ENCODE data around the gene PGAP3.

DNA sequence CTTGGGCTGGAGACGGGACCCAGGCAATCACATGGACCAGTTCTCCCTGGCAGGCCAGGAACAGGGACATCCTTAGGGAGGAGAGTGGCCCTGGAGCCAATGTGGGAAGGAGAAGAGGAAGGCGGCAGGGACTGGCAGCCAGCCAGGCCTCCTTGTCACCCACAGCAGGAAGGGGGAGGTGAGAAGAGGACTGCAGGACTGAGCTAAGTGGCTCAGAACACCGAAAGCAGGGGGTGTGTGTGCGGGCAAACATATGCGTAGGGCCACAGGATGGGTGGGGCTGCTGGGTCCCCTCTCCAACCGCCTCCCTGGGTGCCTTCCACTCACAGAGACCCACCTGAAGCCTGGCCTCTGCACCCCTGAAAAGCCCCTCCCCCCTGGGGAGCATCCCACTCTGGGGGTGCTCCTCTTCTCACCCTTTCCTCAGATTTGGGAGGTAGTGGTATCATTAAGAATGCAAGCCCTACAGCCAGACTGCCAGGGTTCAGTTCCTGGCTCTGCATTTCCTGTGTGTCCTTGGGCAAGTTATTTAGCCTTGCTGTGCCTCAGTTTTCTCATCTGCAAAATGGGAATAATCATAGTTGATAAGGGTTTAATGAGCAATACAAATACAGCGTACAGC is 11.5 kb downstream of the PGAP3 start:
- TF ChIP-seq CTCF (IDR thresholded peaks at IDR 0.05): no peak
- no peak for TF ChIP-seq POLR2A (IDR thresholded peaks at IDR 0.05)
